ENCODE results near the gene PANK1. TPM values are rescaled to one million over a fixed set of nuclear protein-coding genes. Genes with fewer than 3 reads are reported as not detected.

PANK1 gene
- total and polyA plus RNA-seq, 2 of the 4 experiments (the other 2 are of a cell fraction): 3.0 to 8.8 TPM

DNA sequence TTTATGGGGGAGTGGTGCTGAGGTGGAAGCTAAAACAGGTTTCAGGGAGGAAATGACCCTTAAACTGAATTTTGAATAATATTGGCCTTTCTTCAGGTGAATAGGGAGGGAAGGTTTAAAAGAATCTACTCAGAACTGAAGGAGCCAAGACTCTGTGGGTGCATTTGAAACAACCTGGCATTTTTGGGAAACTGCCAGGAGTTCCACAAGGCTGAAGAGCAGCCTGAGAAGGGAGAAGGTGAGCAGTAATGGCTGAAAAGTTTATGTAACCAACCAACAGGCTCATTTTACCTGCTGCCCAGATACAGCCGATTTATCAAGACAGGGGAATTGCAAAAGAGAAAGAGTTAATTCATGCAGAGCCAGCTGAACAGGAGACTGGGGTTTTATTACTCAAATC, 4.0 kb upstream of the PANK1 start:
- Histone ChIP-seq H2AFZ (replicated peaks; ENCODE audit: low read length, poor library complexity) (no peak overlapping the region), H4K5ac (ENCODE audit: low read depth, low read length) (no peak overlapping the region), H3K4me2 (ENCODE audit: low read depth, low read length) (no peak overlapping the region), H3K36me3 (ENCODE audit: control insufficient read depth, insufficient read depth, low read length) (no peaks in the 10 kb centered on the region), H2BK120ac (ENCODE audit: low read depth, low read length) (no peak overlapping the region), H3K14ac (replicated peaks; ENCODE audit: low read depth, low read length) (no peak overlapping the region), H2AK5ac (ENCODE audit: low read depth, low read length) (no peak overlapping the region), H3K9me1 (ENCODE audit: insufficient read depth, low read length) (no peaks in the 10 kb centered on the region), H3K9me3 (ENCODE audit: control insufficient read depth, insufficient read depth, low read length) (no peaks in the 10 kb centered on the region), H2BK5ac (ENCODE audit: low read depth, low read length, poor library complexity, severe bottlenecking) (no peak overlapping the region), H4K8ac (ENCODE audit: low read depth in 2 of 2, low read length in 2 of 2) (no peak overlapping the region), H3K9ac (ENCODE audit: low read depth, low read length) (no peak overlapping the region), H2BK20ac (ENCODE audit: low read depth, low read length) (no peak overlapping the region), H2AK9ac (replicated peaks; ENCODE audit: low read depth, low read length, poor library complexity) (no peak overlapping the region), H3K27me3 (ENCODE audit: control insufficient read depth, insufficient read depth, low read length) (no peaks in the 10 kb centered on the region), H3K56ac (ENCODE audit: extremely low read depth, insufficient read depth, low read length) (no peak overlapping the region), H4K91ac (ENCODE audit: insufficient read depth, low read depth, low read length) (no peak overlapping the region), H3K23ac (ENCODE audit: low read depth, low read length) (no peak overlapping the region), H4K20me1 (ENCODE audit: insufficient read depth, low read length) (no peaks in the 10 kb centered on the region), H3K4me1 (ENCODE audit: control insufficient read depth, insufficient read depth, low read length) (peaks cover 2% of the 10 kb centered on the region; the same call in 1 of the 2 replicates), H3K18ac (ENCODE audit: low read depth, low read length) (no peak overlapping the region), H3K4ac (ENCODE audit: low read depth, low read length) (no peak overlapping the region), H2BK15ac (ENCODE audit: low read depth, low read length) (no peak overlapping the region), H3K79me1 (ENCODE audit: low read depth in 1 of 2, low read length in 2 of 2) (peaks cover 0 to 8% of the 10 kb centered on the region in 2 experiments; a peak in 1 of 4 replicates), H3K27ac (ENCODE audit: insufficient read depth, low read length) (no peak overlapping the region), H3K4me3 (ENCODE audit: insufficient read depth, low read depth, low read length) (no peak overlapping the region)
- no peak for DNase-seq
- POLR2A ChIA-PET (ENCODE audit: unreplicated experiment): no interaction called here
- in situ Hi-C loops (cut with MboI; ENCODE audit: low sequenced_read_pairs) (no loop called here), dilution Hi-C loops (cut with HindIII; ENCODE audit: low sequenced_read_pairs, unreplicated experiment) (no loop called here), intact Hi-C loops (cut with micrococcal nuclease) (no loop called here)
- TF ChIP-seq MXI1 (IDR thresholded peaks at IDR 0.05; ENCODE audit: borderline replicate concordance, low read depth, low read length) (no peak), POLR2A (IDR thresholded peaks at IDR 0.05; ENCODE audit: low read depth, low read length) (no peak), RCOR1 (IDR thresholded peaks at IDR 0.05; ENCODE audit: insufficient replicate concordance, low read length) (no peak), SMC3 (IDR thresholded peaks at IDR 0.05; ENCODE audit: low read depth, low read length) (no peak), RFX5 (IDR thresholded peaks at IDR 0.05; ENCODE audit: low read depth, low read length) (no peak), BHLHE40 (IDR thresholded peaks at IDR 0.05; ENCODE audit: low read depth, low read length) (no peak), CHD1 (IDR thresholded peaks at IDR 0.05; ENCODE audit: low read depth, low read length) (no peak), FOS (IDR thresholded peaks at IDR 0.05; ENCODE audit: low read depth, low read length) (no peak), MAZ (IDR thresholded peaks at IDR 0.05; ENCODE audit: borderline replicate concordance, low read depth, low read length) (no peak), MAFK (IDR thresholded peaks at IDR 0.05; ENCODE audit: low read depth, low read length) (no peak), NFE2L2 (IDR thresholded peaks at IDR 0.05; ENCODE audit: low read depth, low read length) (no peak), RAD21 (IDR thresholded peaks at IDR 0.05; ENCODE audit: low read length) (no peak), CEBPB (IDR thresholded peaks at IDR 0.05; ENCODE audit: low read depth, low read length) (no peak)
- TF ChIP-seq, protein P1, sequence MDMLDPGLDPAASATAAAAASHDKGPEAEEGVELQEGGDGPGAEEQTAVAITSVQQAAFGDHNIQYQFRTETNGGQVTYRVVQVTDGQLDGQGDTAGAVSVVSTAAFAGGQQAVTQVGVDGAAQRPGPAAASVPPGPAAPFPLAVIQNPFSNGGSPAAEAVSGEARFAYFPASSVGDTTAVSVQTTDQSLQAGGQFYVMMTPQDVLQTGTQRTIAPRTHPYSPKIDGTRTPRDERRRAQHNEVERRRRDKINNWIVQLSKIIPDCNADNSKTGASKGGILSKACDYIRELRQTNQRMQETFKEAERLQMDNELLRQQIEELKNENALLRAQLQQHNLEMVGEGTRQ (IDR thresholded peaks at IDR 0.05; ENCODE audit: low read depth, low read length): no peak
- TF ChIP-seq, protein P2, sequence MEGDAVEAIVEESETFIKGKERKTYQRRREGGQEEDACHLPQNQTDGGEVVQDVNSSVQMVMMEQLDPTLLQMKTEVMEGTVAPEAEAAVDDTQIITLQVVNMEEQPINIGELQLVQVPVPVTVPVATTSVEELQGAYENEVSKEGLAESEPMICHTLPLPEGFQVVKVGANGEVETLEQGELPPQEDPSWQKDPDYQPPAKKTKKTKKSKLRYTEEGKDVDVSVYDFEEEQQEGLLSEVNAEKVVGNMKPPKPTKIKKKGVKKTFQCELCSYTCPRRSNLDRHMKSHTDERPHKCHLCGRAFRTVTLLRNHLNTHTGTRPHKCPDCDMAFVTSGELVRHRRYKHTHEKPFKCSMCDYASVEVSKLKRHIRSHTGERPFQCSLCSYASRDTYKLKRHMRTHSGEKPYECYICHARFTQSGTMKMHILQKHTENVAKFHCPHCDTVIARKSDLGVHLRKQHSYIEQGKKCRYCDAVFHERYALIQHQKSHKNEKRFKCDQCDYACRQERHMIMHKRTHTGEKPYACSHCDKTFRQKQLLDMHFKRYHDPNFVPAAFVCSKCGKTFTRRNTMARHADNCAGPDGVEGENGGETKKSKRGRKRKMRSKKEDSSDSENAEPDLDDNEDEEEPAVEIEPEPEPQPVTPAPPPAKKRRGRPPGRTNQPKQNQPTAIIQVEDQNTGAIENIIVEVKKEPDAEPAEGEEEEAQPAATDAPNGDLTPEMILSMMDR (conservative IDR thresholded peaks at IDR 0.05; ENCODE audit: low read depth, low read length): no peak
- TF ChIP-seq, protein P3, sequence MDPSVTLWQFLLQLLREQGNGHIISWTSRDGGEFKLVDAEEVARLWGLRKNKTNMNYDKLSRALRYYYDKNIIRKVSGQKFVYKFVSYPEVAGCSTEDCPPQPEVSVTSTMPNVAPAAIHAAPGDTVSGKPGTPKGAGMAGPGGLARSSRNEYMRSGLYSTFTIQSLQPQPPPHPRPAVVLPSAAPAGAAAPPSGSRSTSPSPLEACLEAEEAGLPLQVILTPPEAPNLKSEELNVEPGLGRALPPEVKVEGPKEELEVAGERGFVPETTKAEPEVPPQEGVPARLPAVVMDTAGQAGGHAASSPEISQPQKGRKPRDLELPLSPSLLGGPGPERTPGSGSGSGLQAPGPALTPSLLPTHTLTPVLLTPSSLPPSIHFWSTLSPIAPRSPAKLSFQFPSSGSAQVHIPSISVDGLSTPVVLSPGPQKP (IDR thresholded peaks at IDR 0.05; ENCODE audit: borderline replicate concordance, low read depth, low read length): no peak
- CTCF ChIA-PET: no interaction called here
- no TSS peak for BruUV-seq (replicated peaks)
- ATAC-seq (ENCODE audit: low read depth): no peak
- no CpG with 5 or more reads among the region's 1 CpG for WGBS, 2 experiments (ENCODE audit: extremely low coverage in 2 of 2, insufficient read length in 1 of 2)

Data from IMR-90 (cell line).